ENCODE results near the gene QRICH2.
"Not testable (repeated sequence)": the region's sequence is repeated elsewhere in the genome, so short reads cannot be mapped to it uniquely, and the experiment has no call there.

The QRICH2 gene, protein sequence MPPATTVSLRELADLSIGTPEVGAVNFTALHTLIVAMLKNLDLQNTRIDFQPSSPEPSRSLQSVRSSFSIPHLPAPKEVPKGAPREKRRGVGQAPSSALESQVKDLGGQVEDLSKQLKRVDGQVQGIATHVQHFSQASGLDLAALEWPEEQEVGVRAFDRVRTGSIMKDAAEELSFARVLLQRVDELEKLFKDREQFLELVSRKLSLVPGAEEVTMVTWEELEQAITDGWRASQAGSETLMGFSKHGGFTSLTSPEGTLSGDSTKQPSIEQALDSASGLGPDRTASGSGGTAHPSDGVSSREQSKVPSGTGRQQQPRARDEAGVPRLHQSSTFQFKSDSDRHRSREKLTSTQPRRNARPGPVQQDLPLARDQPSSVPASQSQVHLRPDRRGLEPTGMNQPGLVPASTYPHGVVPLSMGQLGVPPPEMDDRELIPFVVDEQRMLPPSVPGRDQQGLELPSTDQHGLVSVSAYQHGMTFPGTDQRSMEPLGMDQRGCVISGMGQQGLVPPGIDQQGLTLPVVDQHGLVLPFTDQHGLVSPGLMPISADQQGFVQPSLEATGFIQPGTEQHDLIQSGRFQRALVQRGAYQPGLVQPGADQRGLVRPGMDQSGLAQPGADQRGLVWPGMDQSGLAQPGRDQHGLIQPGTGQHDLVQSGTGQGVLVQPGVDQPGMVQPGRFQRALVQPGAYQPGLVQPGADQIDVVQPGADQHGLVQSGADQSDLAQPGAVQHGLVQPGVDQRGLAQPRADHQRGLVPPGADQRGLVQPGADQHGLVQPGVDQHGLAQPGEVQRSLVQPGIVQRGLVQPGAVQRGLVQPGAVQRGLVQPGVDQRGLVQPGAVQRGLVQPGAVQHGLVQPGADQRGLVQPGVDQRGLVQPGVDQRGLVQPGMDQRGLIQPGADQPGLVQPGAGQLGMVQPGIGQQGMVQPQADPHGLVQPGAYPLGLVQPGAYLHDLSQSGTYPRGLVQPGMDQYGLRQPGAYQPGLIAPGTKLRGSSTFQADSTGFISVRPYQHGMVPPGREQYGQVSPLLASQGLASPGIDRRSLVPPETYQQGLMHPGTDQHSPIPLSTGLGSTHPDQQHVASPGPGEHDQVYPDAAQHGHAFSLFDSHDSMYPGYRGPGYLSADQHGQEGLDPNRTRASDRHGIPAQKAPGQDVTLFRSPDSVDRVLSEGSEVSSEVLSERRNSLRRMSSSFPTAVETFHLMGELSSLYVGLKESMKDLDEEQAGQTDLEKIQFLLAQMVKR (N-terminal part only)

DNA sequence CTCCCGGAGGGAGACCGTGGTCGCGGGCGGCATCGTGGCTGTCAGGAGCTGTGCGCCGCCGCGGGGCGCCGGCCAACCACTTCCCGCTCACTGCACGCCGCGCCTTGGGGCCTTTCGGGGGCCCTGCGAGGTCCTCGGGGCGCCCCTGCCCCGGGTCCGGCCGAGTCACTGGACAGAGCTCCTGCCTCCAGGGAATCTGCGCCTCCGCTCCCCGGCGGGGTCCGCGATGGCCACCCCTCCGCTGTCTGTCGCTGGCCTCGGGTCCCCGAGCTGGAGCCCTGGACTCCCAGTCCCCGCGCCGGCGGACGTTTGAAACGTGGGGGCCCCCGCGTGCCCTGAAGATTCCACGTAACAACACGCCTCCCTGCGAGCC, at the start of gene QRICH2:
Gene QRICH2, minus strand, starts transcription at position 311 of the 373 bp plus-strand sequence. Its CDS starts 278 bp downstream, at position 33.
- no peak for DNase-seq (ENCODE audit: insufficient read length, low spot score)
- no peak for FAIRE-seq

DNA sequence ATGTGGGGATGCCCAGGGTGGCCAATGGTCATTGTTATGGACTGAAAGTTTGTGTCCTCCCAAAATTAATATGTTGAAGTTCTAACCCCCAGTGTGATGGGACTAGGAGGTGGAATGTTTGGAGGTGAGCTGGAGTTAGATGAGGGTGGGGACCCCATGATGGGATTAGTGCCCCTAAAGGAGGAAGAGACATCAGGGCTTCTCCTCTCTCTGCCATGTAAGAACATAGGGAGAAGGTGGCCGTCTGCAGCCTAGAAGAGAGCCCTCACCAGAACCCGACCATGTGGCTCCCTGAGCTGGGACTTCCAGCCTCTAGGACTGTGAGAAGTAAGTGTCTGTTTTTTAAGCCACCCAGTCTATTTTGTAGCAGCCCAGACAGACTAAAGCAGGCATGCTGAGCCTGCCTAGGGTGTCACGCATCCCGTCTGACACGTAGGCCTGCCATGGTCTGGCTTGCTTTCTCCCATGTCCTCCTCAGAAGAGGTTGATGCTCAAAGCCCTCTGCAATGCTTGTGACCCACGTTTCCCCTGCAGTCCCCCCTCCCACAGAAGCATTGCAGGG, 49.6 kb upstream of the QRICH2 start:
- DNase-seq (ENCODE audit: insufficient read length, low spot score) (no peak), FAIRE-seq (no peak)

GRCh38 chr17:76356803-76357456, 48.9 kb upstream of the QRICH2 start:
- FAIRE-seq (no peak), DNase-seq (ENCODE audit: insufficient read length, low spot score) (no peak)

- no peak for FAIRE-seq
- no peak for DNase-seq (ENCODE audit: insufficient read length, low spot score)
Observed at GRCh38 chr17:76354747-76355310, 46.8 kb upstream of the QRICH2 start.

DNA sequence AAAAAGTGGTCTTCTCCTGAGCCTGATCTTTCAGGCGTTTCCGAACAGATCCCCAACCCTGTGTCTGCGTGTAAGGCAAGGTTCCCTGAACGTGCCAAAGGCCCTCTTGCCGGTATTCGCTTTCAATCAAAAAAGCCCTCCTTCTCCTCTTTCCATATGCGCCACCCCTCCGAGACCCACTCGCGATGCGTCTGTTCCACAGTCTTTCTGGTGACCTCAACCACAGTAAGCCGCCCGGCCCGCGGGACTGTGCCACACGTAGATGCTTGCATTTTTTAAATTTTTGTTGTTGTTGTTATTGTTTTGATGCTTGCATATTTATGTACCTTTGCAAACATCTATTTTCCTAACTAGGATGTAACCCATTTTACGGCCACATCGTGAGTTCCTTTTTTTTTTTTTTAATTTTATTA, 46.2 kb upstream of the QRICH2 start:
- FAIRE-seq (no peak), DNase-seq (ENCODE audit: insufficient read length, low spot score) (no peak)

DNA sequence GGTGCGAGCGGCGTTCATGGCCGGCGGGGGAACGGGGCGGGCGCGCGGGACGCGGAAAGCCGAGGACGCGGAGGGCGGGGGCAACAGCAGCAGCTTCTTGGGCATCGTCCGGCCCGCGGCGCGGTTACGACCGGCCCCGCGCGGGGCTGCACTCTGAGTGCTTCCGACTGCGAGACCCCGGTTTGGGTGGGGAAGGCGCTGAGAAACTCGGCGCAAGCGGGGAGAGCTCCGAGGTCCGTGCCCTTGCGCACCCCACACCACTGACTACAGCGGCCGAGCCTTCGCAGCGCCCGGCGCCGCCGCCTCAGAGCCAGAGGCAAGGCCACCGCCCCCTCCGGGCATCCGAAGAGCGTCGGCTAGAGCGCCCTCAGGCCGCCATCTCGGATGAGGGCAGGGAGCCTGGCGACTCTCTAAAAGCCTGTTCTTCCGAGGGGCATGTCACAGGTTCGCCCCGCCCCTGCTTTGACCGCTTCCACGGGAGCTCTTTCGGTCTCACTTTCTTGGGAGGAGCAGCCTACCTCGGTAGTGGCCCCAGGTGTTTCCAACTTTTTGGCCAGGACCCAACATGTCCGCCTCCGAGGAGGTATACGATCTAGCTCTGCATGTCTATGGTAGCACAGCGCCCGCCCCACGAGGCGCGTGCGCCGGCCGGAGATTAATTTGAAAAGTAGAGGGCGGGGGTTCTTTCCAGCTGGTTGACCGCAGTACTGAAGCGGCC, 45.7 kb upstream of the QRICH2 start, which contains the start of gene PRPSAP1:
Gene PRPSAP1, minus strand, starts transcription at position 318 of the 718 bp plus-strand sequence. Its CDS starts 213 bp downstream, at position 105.
- FAIRE-seq = peak; percentile 95
- DNase-seq (ENCODE audit: insufficient read length, low spot score) = peak; percentile 91

- DNase-seq (ENCODE audit: insufficient read length, low spot score) (peak; percentile 40), FAIRE-seq (no peak)
Observed at GRCh38 chr17:76353004-76353598, 45.0 kb upstream of the QRICH2 start.

- FAIRE-seq (no peak), DNase-seq (ENCODE audit: insufficient read length, low spot score) (no peak)
Observed at GRCh38 chr17:76351526-76352071, 43.5 kb upstream of the QRICH2 start.

GRCh38 chr17:76350463-76350862, 42.4 kb upstream of the QRICH2 start:
- FAIRE-seq = no peak

DNA sequence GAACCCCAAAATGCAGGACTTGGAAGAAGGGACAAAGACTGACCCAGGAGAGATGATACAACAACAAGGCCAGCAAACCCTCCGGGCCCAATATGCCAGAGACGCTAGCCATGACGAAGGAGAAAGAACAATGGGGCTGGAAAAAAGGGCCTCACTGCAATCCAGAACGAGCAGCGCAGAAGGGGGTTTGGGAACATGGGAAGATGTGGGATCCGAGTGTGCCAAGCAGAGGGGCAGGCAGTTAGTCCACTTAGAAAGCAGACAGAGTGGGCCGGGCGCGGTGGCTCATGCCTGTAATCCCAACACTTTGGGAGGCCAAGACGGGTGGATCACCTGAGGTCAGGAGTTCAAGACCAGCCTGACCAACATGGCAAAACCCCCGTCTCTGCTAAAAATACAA, 38.9 kb upstream of the QRICH2 start:
- not testable (repeated sequence) for FAIRE-seq; DNase-seq (ENCODE audit: insufficient read length, low spot score)

More at GRCh38 chr17:76350463-76350862, 42.4 kb upstream of the QRICH2 start:
- no peak for DNase-seq (ENCODE audit: insufficient read length, low spot score)

DNA sequence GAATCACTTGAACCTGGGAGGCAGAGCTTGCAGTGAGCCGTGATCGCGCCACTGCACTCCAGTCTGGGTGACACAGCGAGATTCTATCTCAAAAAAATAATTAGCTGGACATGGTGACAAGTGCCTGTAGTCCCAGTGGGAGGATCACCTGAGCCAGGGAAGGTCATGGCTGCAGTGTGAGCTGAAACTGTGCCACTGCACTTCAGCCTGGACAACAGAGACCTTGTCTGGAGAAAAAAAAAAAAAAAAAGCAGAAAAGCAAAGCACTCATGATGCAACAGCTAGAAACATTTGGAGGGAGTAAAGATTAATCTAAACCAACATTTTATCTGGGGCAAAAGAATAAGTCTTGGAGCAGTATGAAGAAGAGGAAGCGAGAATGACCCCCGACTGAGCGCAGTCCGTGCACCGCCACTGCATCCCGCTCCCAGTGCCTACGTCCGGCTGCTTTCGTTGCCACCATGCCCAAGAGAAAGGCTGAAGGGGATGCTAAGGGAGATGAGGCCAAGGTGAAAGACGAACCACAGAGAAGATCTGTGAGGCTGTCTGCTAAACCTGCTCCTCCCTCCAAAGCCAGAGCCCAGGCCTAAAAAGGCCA, 37.4 kb upstream of the QRICH2 start:
- FAIRE-seq (no peak), DNase-seq (ENCODE audit: insufficient read length, low spot score) (no peak)

DNA sequence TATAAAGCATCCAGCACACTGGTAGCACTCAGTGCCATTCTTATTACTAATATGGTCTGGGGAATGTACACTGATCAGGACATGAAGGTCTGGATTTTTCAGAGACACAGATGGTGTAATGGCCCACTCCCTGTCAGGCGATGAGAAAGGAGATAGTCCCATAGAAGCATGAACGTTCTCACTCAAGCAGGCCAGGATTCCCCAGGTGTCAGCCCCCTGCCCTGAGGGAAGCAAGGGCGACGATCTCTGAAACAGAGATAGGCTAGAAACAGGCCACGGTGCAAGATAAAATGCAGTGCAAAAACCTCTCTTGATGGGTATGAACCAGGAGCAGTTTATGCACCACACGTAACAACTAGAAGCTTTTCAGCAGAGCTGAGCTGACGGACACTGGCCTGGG, 35.0 kb upstream of the QRICH2 start:
- DNase-seq (ENCODE audit: insufficient read length, low spot score) (no peak), FAIRE-seq (no peak)

- no peak for FAIRE-seq
Observed at GRCh38 chr17:76341301-76341700, 33.2 kb upstream of the QRICH2 start.

DNA sequence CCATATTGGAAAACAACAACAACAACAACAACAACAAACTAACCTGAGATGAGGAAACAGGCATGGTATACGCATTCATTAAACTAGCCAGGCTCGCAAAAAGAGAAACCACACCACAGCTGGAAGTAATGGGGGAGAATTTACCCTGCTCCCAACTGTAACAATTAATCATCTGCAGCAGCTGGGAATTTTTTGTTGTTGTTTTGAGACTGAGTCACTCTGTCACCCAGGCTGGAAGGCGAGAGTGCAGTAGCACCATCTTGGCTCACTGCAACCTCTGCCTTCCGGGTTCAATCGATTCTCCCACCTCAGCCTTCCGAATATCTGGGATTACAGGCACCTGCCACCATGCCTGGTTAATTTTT, 29.3 kb upstream of the QRICH2 start:
- FAIRE-seq = no peak

More at GRCh38 chr17:76341301-76341700, 33.2 kb upstream of the QRICH2 start:
- no peak for DNase-seq (ENCODE audit: insufficient read length, low spot score)

GRCh38 chr17:76336756-76337412, 28.8 kb upstream of the QRICH2 start:
- FAIRE-seq = no peak
- DNase-seq (ENCODE audit: insufficient read length, low spot score) = no peak

More for the DNA sequence above, 29.3 kb upstream of the QRICH2 start:
- no peak for DNase-seq (ENCODE audit: insufficient read length, low spot score)

GRCh38 chr17:76335716-76336381, 27.8 kb upstream of the QRICH2 start:
- DNase-seq (ENCODE audit: insufficient read length, low spot score) (no peak), FAIRE-seq (no peak)

Measured in GM19239 (cell line).